Right lobe of liver (tissue), 4 donors: ENCODE data around the gene RTN4R.

Experiments
- POLR2A ChIP-seq: fragments of 450-650 bp; IDR thresholded peaks from one replicate; pipeline ENCODE4 v1.6.1; 2017; ENCODE audit warnings: antibody characterized with exemption, mild to moderate bottlenecking
- TF ChIP-seq, protein P1 (sequence below), 4 donors: fragments of 200-600 bp in 3 of 4; fragments of 450-650 bp in 1 of 4; IDR thresholded peaks; one replicate each; pipeline versions ENCODE4 v1.5.1 to v1.8.0; 2016 to 2022; ENCODE audit warnings: antibody characterized with exemption in 4 of 4, mild to moderate bottlenecking in 2 of 4
- donor health status: DM: no; HTN: no; CAD: no.
- donor health status: DM: no; HTN: no; CAD: no.
- donor health status: DM: no; HTN: yes; CAD: no.

DNA sequence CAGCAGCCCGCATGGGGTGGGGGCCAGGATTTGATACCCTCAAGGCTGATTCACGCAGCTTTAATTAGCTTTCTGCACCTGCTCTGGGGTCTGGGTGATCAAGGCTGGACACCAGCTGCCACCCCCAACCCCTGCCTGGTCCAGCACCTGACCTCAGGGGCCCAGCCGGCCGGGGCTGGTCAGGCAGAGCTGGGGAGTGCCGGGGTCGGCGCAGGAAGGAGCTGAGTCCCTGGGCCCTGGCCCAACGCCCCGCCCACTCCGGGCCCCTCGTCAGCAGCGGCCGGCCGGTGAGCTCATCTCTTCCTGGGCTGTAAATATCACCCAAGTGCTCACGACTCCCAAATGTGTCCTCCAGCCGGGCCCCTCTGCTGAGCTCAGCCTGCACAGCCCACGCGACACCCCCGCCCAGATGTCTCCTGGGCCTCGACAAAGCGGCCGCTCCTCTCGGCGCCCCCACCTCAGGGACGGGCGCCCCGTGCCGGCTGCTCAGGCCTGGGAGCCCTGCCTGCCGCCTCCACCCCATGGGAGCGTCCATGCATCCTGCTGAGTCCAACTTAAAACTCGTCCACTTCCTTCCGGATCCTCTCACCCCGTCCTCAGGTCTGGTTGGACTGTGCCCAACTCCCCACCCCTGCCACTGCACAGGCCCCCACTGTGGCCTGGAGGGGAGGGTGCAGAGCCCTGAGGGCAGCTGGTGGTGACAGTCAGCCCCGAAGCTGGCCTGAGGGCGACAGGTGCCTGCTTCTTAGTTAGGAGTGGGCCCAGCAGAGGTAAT lies 29.0 kb downstream of the RTN4R start:
- TF ChIP-seq POLR2A, result no peak
- TF ChIP-seq, protein P1, sequence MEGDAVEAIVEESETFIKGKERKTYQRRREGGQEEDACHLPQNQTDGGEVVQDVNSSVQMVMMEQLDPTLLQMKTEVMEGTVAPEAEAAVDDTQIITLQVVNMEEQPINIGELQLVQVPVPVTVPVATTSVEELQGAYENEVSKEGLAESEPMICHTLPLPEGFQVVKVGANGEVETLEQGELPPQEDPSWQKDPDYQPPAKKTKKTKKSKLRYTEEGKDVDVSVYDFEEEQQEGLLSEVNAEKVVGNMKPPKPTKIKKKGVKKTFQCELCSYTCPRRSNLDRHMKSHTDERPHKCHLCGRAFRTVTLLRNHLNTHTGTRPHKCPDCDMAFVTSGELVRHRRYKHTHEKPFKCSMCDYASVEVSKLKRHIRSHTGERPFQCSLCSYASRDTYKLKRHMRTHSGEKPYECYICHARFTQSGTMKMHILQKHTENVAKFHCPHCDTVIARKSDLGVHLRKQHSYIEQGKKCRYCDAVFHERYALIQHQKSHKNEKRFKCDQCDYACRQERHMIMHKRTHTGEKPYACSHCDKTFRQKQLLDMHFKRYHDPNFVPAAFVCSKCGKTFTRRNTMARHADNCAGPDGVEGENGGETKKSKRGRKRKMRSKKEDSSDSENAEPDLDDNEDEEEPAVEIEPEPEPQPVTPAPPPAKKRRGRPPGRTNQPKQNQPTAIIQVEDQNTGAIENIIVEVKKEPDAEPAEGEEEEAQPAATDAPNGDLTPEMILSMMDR (IDR thresholded peaks at IDR 0.05), result no peak
